Adipocyte (in vitro differentiated cells): ENCODE results near the gene CPNE5.

ENCODE experiments used
- DNase-seq: peaks from one replicate; pipeline ENCODE4 v3.0.0-alpha.2; 2015; ENCODE audit warnings: low read depth
- H3K27me3 ChIP-seq: replicated peaks from 2 replicates; pipeline ENCODE4 v1.7.0; 2013; ENCODE audit warnings: mild to moderate bottlenecking, low read length, moderate library complexity; ENCODE audit not compliant: control insufficient read depth, insufficient read depth
- H3K36me3 ChIP-seq: 2 replicates; pipeline ENCODE4 v1.7.0; 2013; ENCODE audit warnings: low read length, mild to moderate bottlenecking, moderate library complexity; ENCODE audit not compliant: control insufficient read depth, insufficient read depth, severe bottlenecking
- H3K4me1 ChIP-seq: 2 replicates; pipeline ENCODE4 v1.7.0; 2013; ENCODE audit warnings: mild to moderate bottlenecking, low read length, moderate library complexity; ENCODE audit not compliant: control insufficient read depth, insufficient read depth
- H3K4me3 ChIP-seq: 2 replicates; pipeline ENCODE4 v1.7.0; 2013; ENCODE audit warnings: mild to moderate bottlenecking, low read length, moderate library complexity
- H3K9ac ChIP-seq: 2 replicates; pipeline ENCODE4 v1.7.0; 2013; ENCODE audit warnings: mild to moderate bottlenecking, low read length, moderate library complexity
- H3K9me3 ChIP-seq: 2 replicates; pipeline ENCODE4 v1.7.0; 2013; ENCODE audit warnings: mild to moderate bottlenecking, low read length, moderate library complexity; ENCODE audit not compliant: control insufficient read depth

CPNE5 gene

GRCh38 chr6:36755435-36756348 lies 83.6 kb downstream of the CPNE5 start:
- DNase-seq: no peak
- peaks cover 3% of the 10 kb centered on the region for H3K4me1 ChIP-seq

GRCh38 chr6:36754582-36755434 lies 84.4 kb downstream of the CPNE5 start:
- Histone ChIP-seq H3K27me3 (no peaks in the 10 kb centered on the region), H3K4me3 (no peak overlapping the region), H3K9ac (no peak overlapping the region), H3K4me1 (peaks cover 3% of the 10 kb centered on the region), H3K36me3 (no peaks in the 10 kb centered on the region), H3K9me3 (peaks cover 7% of the 10 kb centered on the region)
- DNase-seq: no peak

More at GRCh38 chr6:36755435-36756348, 83.6 kb downstream of the CPNE5 start:
- Histone ChIP-seq H3K27me3 (peaks cover 6% of the 10 kb centered on the region), H3K9ac (no peak overlapping the region), H3K9me3 (no peaks in the 10 kb centered on the region), H3K4me3 (no peak overlapping the region), H3K36me3 (no peaks in the 10 kb centered on the region)

GRCh38 chr6:36753671-36754405 lies 85.4 kb downstream of the CPNE5 start:
- no peak for DNase-seq
- no peaks in the 10 kb centered on the region for H3K27me3 ChIP-seq
- peaks cover under 1% of the 10 kb centered on the region for H3K4me1 ChIP-seq
- peaks cover 14% of the 10 kb centered on the region for H3K9me3 ChIP-seq
- no peaks in the 10 kb centered on the region for H3K36me3 ChIP-seq
- H3K9ac ChIP-seq: no peak overlapping the region
- H3K4me3 ChIP-seq: no peak overlapping the region

GRCh38 chr6:36752886-36753506 lies 86.2 kb downstream of the CPNE5 start:
- H3K36me3 ChIP-seq: no peaks in the 10 kb centered on the region
- DNase-seq: no peak
- H3K4me1 ChIP-seq: no peaks in the 10 kb centered on the region
- H3K9me3 ChIP-seq: peaks cover 20% of the 10 kb centered on the region
- H3K27me3 ChIP-seq: no peaks in the 10 kb centered on the region
- H3K9ac ChIP-seq: no peak overlapping the region
- H3K4me3 ChIP-seq: no peak overlapping the region

GRCh38 chr6:36752187-36752885 lies 86.9 kb downstream of the CPNE5 start:
- no peaks in the 10 kb centered on the region for H3K27me3 ChIP-seq
- no peak for DNase-seq

GRCh38 chr6:36751833-36752186 lies 87.4 kb downstream of the CPNE5 start:
- Histone ChIP-seq H3K4me1 (no peaks in the 10 kb centered on the region), H3K4me3 (no peak overlapping the region), H3K9ac (no peak overlapping the region), H3K27me3 (peaks cover 3% of the 10 kb centered on the region), H3K9me3 (peaks cover 20% of the 10 kb centered on the region), H3K36me3 (no peaks in the 10 kb centered on the region)
- DNase-seq: no peak

More at GRCh38 chr6:36752187-36752885, 86.9 kb downstream of the CPNE5 start:
- no peaks in the 10 kb centered on the region for H3K4me1 ChIP-seq
- no peaks in the 10 kb centered on the region for H3K36me3 ChIP-seq
- no peak overlapping the region for H3K4me3 ChIP-seq
- H3K9ac ChIP-seq: no peak overlapping the region
- H3K9me3 ChIP-seq: peaks cover 20% of the 10 kb centered on the region

GRCh38 chr6:36751091-36751490 lies 88.2 kb downstream of the CPNE5 start:
- peaks cover 9% of the 10 kb centered on the region for H3K27me3 ChIP-seq
- no peaks in the 10 kb centered on the region for H3K4me1 ChIP-seq
- H3K4me3 ChIP-seq: no peak overlapping the region
- H3K9ac ChIP-seq: no peak overlapping the region
- H3K36me3 ChIP-seq: no peaks in the 10 kb centered on the region
- DNase-seq: no peak
- peaks cover 20% of the 10 kb centered on the region for H3K9me3 ChIP-seq

- no peaks in the 10 kb centered on the region for H3K4me1 ChIP-seq
- DNase-seq: no peak
These were observed 89.3 kb downstream of the CPNE5 start for GRCh38 chr6:36749829-36750489.

GRCh38 chr6:36746251-36746650 lies 93.0 kb downstream of the CPNE5 start:
- no peak for DNase-seq
- no peaks in the 10 kb centered on the region for H3K4me1 ChIP-seq
- no peak overlapping the region for H3K4me3 ChIP-seq
- no peak overlapping the region for H3K9ac ChIP-seq
- peaks cover 14% of the 10 kb centered on the region for H3K27me3 ChIP-seq
- H3K36me3 ChIP-seq: no peaks in the 10 kb centered on the region
- peaks cover 20% of the 10 kb centered on the region for H3K9me3 ChIP-seq

More at GRCh38 chr6:36749829-36750489, 89.3 kb downstream of the CPNE5 start:
- Histone ChIP-seq H3K27me3 (peaks cover 14% of the 10 kb centered on the region), H3K36me3 (no peaks in the 10 kb centered on the region), H3K9ac (no peak overlapping the region), H3K4me3 (no peak overlapping the region), H3K9me3 (peaks cover 20% of the 10 kb centered on the region)

GRCh38 chr6:36745836-36746235 lies 93.4 kb downstream of the CPNE5 start:
- no peak for DNase-seq
- no peaks in the 10 kb centered on the region for H3K4me1 ChIP-seq
- peaks cover 20% of the 10 kb centered on the region for H3K9me3 ChIP-seq
- no peak overlapping the region for H3K4me3 ChIP-seq
- H3K27me3 ChIP-seq: peaks cover 14% of the 10 kb centered on the region
- H3K9ac ChIP-seq: no peak overlapping the region
- H3K36me3 ChIP-seq: no peaks in the 10 kb centered on the region
